Neural crest cell (in vitro differentiated cells): ENCODE measurements around the gene CDH13. TPM values are rescaled to one million over a fixed set of nuclear protein-coding genes. Genes with fewer than 3 reads are reported as not detected.

Experiments
- DNase-seq: peaks from one replicate; pipeline ENCODE4 v3.0.0; 2021; ENCODE audit warnings: low read depth, mixed read lengths, low spot score
- H3K27ac Mint-ChIP-seq: one replicate; pipeline ENCODE4 v1.8.0; 2021; ENCODE audit warnings: mild to moderate bottlenecking, mixed read lengths; ENCODE audit not compliant: unreplicated experiment
- H3K27me3 Mint-ChIP-seq: 2 replicates; pipeline ENCODE4 v1.8.0; 2021; ENCODE audit warnings: low read depth, mild to moderate bottlenecking, mixed read lengths
- H3K36me3 Mint-ChIP-seq: 2 replicates; pipeline ENCODE4 v1.8.0; 2021; ENCODE audit warnings: low read depth, mild to moderate bottlenecking, mixed read lengths
- H3K4me1 Mint-ChIP-seq: 2 replicates; pipeline ENCODE4 v1.8.0; 2021; ENCODE audit warnings: mixed read lengths
- H3K4me3 Mint-ChIP-seq: one replicate; pipeline ENCODE4 v1.8.0; 2021; ENCODE audit warnings: mild to moderate bottlenecking, mixed read lengths
- H3K9me3 Mint-ChIP-seq: 2 replicates; pipeline ENCODE4 v1.8.0; 2021; ENCODE audit warnings: mixed read lengths
- total RNA-seq: library from RNA; stranded (reverse); gene quantifications from 2 replicates; pipeline ENCODE4 v1.2.1, GENCODE V29; 2021
- TF ChIP-seq, protein P1 (sequence below): fragments of 200-600 bp; sonication (generic); conservative IDR thresholded peaks from 2 replicates; pipeline ENCODE4 v1.5.0; 2021; ENCODE audit warnings: antibody characterized with exemption, mild to moderate bottlenecking

CDH13 gene
- total RNA-seq, 1 donor from 2014 or later: 1.1 TPM

DNA sequence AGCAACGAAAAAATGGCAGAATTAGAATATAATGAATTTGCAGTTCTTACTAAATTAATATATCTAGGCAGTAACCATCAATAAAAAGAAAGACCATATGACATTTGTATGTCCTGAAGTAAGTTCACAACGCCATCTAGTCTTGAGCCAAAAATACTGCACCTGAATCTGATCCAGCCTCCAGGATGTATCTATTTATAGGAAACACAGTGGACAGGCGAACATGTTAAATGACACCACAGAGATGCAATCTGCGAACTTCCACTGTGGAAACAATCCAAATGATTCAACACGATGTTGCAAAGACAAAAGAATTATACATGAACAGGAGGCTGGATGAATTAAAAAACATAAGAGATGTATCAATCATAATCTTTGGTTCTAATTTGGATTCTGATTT, 197.6 kb downstream of the CDH13 start:
- H3K27ac Mint-ChIP-seq: no peak overlapping the region
- no peak for DNase-seq
- H3K36me3 Mint-ChIP-seq: peaks cover 2% of the 10 kb centered on the region
- TF ChIP-seq, protein P1, sequence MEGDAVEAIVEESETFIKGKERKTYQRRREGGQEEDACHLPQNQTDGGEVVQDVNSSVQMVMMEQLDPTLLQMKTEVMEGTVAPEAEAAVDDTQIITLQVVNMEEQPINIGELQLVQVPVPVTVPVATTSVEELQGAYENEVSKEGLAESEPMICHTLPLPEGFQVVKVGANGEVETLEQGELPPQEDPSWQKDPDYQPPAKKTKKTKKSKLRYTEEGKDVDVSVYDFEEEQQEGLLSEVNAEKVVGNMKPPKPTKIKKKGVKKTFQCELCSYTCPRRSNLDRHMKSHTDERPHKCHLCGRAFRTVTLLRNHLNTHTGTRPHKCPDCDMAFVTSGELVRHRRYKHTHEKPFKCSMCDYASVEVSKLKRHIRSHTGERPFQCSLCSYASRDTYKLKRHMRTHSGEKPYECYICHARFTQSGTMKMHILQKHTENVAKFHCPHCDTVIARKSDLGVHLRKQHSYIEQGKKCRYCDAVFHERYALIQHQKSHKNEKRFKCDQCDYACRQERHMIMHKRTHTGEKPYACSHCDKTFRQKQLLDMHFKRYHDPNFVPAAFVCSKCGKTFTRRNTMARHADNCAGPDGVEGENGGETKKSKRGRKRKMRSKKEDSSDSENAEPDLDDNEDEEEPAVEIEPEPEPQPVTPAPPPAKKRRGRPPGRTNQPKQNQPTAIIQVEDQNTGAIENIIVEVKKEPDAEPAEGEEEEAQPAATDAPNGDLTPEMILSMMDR: no peak
- H3K9me3 Mint-ChIP-seq: peaks cover 12% of the 10 kb centered on the region
- no peaks in the 10 kb centered on the region for H3K27me3 Mint-ChIP-seq
- no peak overlapping the region for H3K4me3 Mint-ChIP-seq
- H3K4me1 Mint-ChIP-seq: peaks cover 8% of the 10 kb centered on the region

DNA sequence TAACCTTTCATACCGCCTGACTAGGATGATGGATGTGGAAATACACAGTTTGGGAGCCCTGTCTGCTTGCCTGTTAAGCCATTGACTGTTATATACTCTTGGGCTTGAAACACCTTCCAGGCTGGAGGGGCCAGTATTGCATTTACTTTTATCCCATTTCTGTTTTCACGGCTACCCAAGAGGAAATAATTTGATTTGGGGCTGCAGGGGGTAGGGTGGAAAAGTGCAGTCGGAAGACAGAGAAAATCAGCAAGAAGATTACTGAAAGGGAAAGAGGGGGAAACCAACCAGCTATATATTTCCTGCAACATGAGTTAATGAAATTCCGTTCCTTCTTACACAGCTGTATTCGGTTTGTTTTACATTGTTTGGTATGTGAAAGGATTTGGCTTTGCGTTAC, 202.5 kb downstream of the CDH13 start:
- Mint-ChIP-seq H3K4me1 (peaks cover 12% of the 10 kb centered on the region), H3K4me3 (no peak overlapping the region), H3K27me3 (no peaks in the 10 kb centered on the region), H3K36me3 (peaks cover 2% of the 10 kb centered on the region), H3K9me3 (peaks cover 12% of the 10 kb centered on the region), H3K27ac (peak overlapping the region; percentile 10)
- TF ChIP-seq, protein P1: no peak
- DNase-seq: no peak

DNA sequence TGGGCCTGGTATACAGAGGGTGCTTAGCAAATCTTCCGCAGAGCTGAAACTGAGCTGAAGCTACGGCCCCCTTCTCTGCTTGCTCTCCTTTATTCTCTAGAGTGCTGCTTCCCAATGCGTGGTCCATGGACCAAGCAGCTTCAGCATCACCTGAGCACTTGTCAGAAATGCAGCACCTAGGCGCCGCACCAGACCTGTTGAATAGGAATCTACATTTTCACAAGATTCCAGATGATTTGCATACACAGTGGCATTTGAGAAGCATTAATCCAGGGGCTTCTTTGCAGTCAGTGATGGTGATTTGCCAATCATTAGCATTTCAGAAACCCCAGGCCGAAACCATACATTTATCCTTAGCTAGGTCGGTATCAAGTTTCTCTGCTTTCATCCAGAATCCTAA, 204.2 kb downstream of the CDH13 start:
- H3K9me3 Mint-ChIP-seq: peaks cover 6% of the 10 kb centered on the region
- no peaks in the 10 kb centered on the region for H3K36me3 Mint-ChIP-seq
- peaks cover 13% of the 10 kb centered on the region for H3K4me1 Mint-ChIP-seq
- no peak for DNase-seq
- no peak overlapping the region for H3K27ac Mint-ChIP-seq
- H3K4me3 Mint-ChIP-seq: no peak overlapping the region
- H3K27me3 Mint-ChIP-seq: no peaks in the 10 kb centered on the region
- TF ChIP-seq, protein P1: no peak

DNA sequence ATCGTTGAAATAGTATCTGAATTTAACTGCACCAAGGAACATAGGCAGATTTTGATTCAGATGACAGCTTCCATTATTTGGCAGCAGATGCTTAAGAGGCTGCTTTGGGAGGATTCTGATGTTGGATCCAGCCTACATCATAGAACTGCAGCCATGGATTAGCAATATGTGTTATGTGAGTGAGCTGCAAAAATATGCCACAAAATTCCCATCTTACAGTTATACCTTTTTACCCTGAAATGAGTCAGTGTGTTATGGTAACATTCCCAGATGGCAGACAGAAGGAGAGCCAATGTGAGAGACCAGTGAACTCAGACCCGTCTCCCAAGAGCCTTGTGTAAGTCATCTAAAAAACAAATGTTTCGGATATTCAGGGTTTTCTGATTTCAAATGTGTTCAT, 206.1 kb downstream of the CDH13 start:
- H3K27me3 Mint-ChIP-seq: no peaks in the 10 kb centered on the region
- no peaks in the 10 kb centered on the region for H3K36me3 Mint-ChIP-seq
- no peaks in the 10 kb centered on the region for H3K9me3 Mint-ChIP-seq
- no peak overlapping the region for H3K4me3 Mint-ChIP-seq
- no peak overlapping the region for H3K27ac Mint-ChIP-seq
- DNase-seq: no peak
- TF ChIP-seq, protein P1: no peak
- peaks cover 7% of the 10 kb centered on the region for H3K4me1 Mint-ChIP-seq

DNA sequence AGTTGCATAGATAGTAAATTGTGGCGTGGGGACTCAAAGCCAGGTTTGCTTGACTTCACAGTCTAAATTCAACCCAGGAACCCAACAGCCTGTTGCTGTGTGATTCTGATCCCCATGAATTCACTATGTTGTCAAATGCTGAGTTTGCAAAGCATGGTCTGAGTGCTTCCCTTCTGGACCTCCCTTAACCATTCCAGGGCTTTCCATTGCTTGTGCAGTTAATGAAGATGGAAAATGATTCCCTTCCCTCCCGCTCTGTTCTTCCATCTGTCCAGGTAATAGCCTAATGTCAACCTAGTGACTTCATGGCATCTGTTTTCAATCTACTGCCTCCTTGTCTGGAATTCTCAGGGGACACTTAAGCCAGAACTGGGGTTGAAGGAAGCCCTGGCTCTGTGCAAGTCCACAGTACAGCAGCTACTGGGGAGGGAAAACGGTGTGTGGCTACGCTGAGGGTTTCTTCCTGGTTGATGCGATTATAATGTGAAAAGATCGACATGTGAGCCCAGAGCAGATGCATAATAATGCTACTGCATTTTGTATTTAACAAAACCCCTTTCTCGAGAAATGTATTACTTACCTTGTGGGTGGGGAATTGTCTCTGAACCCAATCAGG, 206.7 kb downstream of the CDH13 start:
- Mint-ChIP-seq H3K4me1 (peaks cover 7% of the 10 kb centered on the region), H3K4me3 (no peak overlapping the region), H3K36me3 (no peaks in the 10 kb centered on the region), H3K27ac (no peak overlapping the region), H3K27me3 (no peaks in the 10 kb centered on the region), H3K9me3 (no peaks in the 10 kb centered on the region)
- no peak for DNase-seq
- TF ChIP-seq, protein P1: no peak
